HepG2 (cell line): ENCODE measurements around the gene TSPAN7. TPM values are rescaled to one million over a fixed set of nuclear protein-coding genes. Genes with fewer than 3 reads are reported as not detected.

ENCODE experiments used
- CCDC6 ChIP-seq: sonication (generic); formaldehyde crosslinking; IDR thresholded peaks from 2 replicates; pipeline ENCODE4 v1.8.1; 2022; ENCODE audit warnings: mild to moderate bottlenecking, missing genetic modification reagents, moderate library complexity
- GATAD2A ChIP-seq: IDR thresholded peaks from 2 replicates; pipeline ENCODE4 v1.6.1; 2016
- HOXD1 ChIP-seq: sonication (generic); formaldehyde crosslinking; IDR thresholded peaks from 2 replicates; pipeline ENCODE4 v1.5.0; 2020; ENCODE audit warnings: missing genetic modification reagents
- NBN ChIP-seq: fragments of 450-650 bp; conservative IDR thresholded peaks from 2 replicates; pipeline ENCODE4 v1.6.1; 2017
- NR2C2 ChIP-seq: sonication (generic); formaldehyde crosslinking; IDR thresholded peaks from 2 replicates; pipeline ENCODE4 v1.4.0; 2020; ENCODE audit warnings: missing genetic modification reagents, mild to moderate bottlenecking, moderate library complexity, borderline replicate concordance
- SALL1 ChIP-seq: sonication (generic); formaldehyde crosslinking; IDR thresholded peaks from 2 replicates; pipeline ENCODE4 v1.8.0; 2022; ENCODE audit warnings: mild to moderate bottlenecking, missing genetic modification reagents
- THYN1 ChIP-seq: sonication (generic); formaldehyde crosslinking; IDR thresholded peaks from 2 replicates; pipeline ENCODE4 v1.8.1; 2023; ENCODE audit warnings: low read depth, mild to moderate bottlenecking, moderate library complexity, missing genetic modification reagents, borderline replicate concordance
- ZBTB14 ChIP-seq: sonication (generic); formaldehyde crosslinking; IDR thresholded peaks from 2 replicates; pipeline ENCODE4 v1.4.0; 2020; ENCODE audit warnings: missing genetic modification reagents
- ZNF331 ChIP-seq: sonication (generic); formaldehyde crosslinking; IDR thresholded peaks from 2 replicates; pipeline ENCODE4 v1.4.0; 2020; ENCODE audit warnings: missing genetic modification reagents
- ZNF761 ChIP-seq: sonication (generic); formaldehyde crosslinking; conservative IDR thresholded peaks from 2 replicates; pipeline ENCODE4 v1.4.0; 2020; ENCODE audit warnings: mild to moderate bottlenecking, missing genetic modification reagents
- ZNF770 ChIP-seq: sonication (generic); formaldehyde crosslinking; IDR thresholded peaks from 2 replicates; pipeline ENCODE4 v1.5.0; 2020; ENCODE audit warnings: mild to moderate bottlenecking, missing genetic modification reagents
- polyA plus RNA-seq, 8 experiments: library from polyadenylated mRNA; depleted of rRNA in 3 of 8; stranded (reverse) in 7 of 8; unstranded in 1 of 8; fragments of >200 nt; fragmentation: Illumina TruSeq in 4 of 8; extraction: Trizol in 4 of 8; gene quantifications; 2 replicates each; pipeline versions ENCODE4 v1.2.1 to v1.2.3, GENCODE V29; 2011 to 2016; ENCODE audit warnings: low read depth in 4 of 8, missing spikeins in 1 of 8, mixed read lengths in 1 of 8; ENCODE audit not compliant: insufficient read depth in 1 of 8
- total RNA-seq, 5 experiments: library from RNA; depleted of rRNA; stranded (reverse); fragments of >200 nt; fragmentation: Illumina TruSeq; extraction: Trizol; gene quantifications; 2 replicates each; pipeline ENCODE4 v1.2.3, GENCODE V29; 2016; ENCODE audit warnings: low read depth in 1 of 5
- TF ChIP-seq, protein P1 (sequence below): sonication (generic); formaldehyde crosslinking; IDR thresholded peaks from 2 replicates; pipeline ENCODE4 v1.4.0; 2020; ENCODE audit warnings: missing genetic modification reagents, borderline replicate concordance
- TF ChIP-seq, protein P2 (sequence below): sonication (generic); formaldehyde crosslinking; IDR thresholded peaks from 2 replicates; pipeline ENCODE4 v1.4.0; 2020; ENCODE audit warnings: missing genetic modification reagents
- TF ChIP-seq, protein P3 (sequence below): sonication (generic); formaldehyde crosslinking; IDR thresholded peaks from 2 replicates; pipeline ENCODE4 v1.5.1; 2020; ENCODE audit warnings: mild to moderate bottlenecking, missing genetic modification reagents, moderate library complexity
- TF ChIP-seq, protein P4 (sequence below): IDR thresholded peaks from 2 replicates; pipeline ENCODE4 v1.6.1; 2016; ENCODE audit warnings: missing compliant biosample characterization, missing genetic modification reagents, borderline replicate concordance

TSPAN7 gene
- total and polyA plus RNA-seq, 2 of the 13 experiments (the other 11 are each of a cell fraction or from before 2014, with no cell fraction given), result 21.4 to 47.1 TPM

- TF ChIP-seq, protein P1, sequence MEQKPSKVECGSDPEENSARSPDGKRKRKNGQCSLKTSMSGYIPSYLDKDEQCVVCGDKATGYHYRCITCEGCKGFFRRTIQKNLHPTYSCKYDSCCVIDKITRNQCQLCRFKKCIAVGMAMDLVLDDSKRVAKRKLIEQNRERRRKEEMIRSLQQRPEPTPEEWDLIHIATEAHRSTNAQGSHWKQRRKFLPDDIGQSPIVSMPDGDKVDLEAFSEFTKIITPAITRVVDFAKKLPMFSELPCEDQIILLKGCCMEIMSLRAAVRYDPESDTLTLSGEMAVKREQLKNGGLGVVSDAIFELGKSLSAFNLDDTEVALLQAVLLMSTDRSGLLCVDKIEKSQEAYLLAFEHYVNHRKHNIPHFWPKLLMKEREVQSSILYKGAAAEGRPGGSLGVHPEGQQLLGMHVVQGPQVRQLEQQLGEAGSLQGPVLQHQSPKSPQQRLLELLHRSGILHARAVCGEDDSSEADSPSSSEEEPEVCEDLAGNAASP, result peak; percentile 27; the same call in 1 of the 2 replicates
- no peak for TF ChIP-seq GATAD2A (CRISPR knock-in tag)
- TF ChIP-seq, protein P2, sequence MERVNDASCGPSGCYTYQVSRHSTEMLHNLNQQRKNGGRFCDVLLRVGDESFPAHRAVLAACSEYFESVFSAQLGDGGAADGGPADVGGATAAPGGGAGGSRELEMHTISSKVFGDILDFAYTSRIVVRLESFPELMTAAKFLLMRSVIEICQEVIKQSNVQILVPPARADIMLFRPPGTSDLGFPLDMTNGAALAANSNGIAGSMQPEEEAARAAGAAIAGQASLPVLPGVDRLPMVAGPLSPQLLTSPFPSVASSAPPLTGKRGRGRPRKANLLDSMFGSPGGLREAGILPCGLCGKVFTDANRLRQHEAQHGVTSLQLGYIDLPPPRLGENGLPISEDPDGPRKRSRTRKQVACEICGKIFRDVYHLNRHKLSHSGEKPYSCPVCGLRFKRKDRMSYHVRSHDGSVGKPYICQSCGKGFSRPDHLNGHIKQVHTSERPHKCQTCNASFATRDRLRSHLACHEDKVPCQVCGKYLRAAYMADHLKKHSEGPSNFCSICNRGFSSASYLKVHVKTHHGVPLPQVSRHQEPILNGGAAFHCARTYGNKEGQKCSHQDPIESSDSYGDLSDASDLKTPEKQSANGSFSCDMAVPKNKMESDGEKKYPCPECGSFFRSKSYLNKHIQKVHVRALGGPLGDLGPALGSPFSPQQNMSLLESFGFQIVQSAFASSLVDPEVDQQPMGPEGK, result 0 out of 2 replicates have a peak, but pooled peaks have one; percentile 18
- peak; percentile 88 for TF ChIP-seq ZNF770
- no peak for TF ChIP-seq ZNF331 (CRISPR knock-in tag)
- TF ChIP-seq ZNF761, result no peak
- TF ChIP-seq SALL1 (CRISPR knock-in tag), result peak; percentile 11; the same call in 1 of the 2 replicates
- peak; percentile 39 for TF ChIP-seq NR2C2 (CRISPR knock-in tag)
- no peak for TF ChIP-seq NBN
- peak; percentile 90 for TF ChIP-seq ZBTB14
- TF ChIP-seq HOXD1 (CRISPR knock-in tag), result no peak
- peak; percentile 38; the same call in 1 of the 2 replicates for TF ChIP-seq CCDC6 (CRISPR knock-in tag)
- TF ChIP-seq THYN1, result no peak
- TF ChIP-seq, protein P3, sequence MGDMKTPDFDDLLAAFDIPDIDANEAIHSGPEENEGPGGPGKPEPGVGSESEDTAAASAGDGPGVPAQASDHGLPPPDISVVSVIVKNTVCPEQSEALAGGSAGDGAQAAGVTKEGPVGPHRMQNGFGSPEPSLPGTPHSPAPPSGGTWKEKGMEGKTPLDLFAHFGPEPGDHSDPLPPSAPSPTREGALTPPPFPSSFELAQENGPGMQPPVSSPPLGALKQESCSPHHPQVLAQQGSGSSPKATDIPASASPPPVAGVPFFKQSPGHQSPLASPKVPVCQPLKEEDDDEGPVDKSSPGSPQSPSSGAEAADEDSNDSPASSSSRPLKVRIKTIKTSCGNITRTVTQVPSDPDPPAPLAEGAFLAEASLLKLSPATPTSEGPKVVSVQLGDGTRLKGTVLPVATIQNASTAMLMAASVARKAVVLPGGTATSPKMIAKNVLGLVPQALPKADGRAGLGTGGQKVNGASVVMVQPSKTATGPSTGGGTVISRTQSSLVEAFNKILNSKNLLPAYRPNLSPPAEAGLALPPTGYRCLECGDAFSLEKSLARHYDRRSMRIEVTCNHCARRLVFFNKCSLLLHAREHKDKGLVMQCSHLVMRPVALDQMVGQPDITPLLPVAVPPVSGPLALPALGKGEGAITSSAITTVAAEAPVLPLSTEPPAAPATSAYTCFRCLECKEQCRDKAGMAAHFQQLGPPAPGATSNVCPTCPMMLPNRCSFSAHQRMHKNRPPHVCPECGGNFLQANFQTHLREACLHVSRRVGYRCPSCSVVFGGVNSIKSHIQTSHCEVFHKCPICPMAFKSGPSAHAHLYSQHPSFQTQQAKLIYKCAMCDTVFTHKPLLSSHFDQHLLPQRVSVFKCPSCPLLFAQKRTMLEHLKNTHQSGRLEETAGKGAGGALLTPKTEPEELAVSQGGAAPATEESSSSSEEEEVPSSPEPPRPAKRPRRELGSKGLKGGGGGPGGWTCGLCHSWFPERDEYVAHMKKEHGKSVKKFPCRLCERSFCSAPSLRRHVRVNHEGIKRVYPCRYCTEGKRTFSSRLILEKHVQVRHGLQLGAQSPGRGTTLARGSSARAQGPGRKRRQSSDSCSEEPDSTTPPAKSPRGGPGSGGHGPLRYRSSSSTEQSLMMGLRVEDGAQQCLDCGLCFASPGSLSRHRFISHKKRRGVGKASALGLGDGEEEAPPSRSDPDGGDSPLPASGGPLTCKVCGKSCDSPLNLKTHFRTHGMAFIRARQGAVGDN (CRISPR knock-in tag), result peak; percentile 69
- TF ChIP-seq, protein P4, sequence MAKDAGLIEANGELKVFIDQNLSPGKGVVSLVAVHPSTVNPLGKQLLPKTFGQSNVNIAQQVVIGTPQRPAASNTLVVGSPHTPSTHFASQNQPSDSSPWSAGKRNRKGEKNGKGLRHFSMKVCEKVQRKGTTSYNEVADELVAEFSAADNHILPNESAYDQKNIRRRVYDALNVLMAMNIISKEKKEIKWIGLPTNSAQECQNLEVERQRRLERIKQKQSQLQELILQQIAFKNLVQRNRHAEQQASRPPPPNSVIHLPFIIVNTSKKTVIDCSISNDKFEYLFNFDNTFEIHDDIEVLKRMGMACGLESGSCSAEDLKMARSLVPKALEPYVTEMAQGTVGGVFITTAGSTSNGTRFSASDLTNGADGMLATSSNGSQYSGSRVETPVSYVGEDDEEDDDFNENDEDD (CRISPR knock-in tag), result peak; percentile 39; the same call in 1 of the 2 replicates
Observed at GRCh38 chrX:38561126-38561868, at the start of gene TSPAN7 (continued).
